HepG2 (cell line): Measurements from ENCODE around the gene TMEM50B. TPM values are rescaled to one million over a fixed set of nuclear protein-coding genes. Genes with fewer than 3 reads are reported as not detected.

ENCODE experiments used
- BRD4 ChIP-seq: sonication (generic); formaldehyde crosslinking; IDR thresholded peaks from 2 replicates; pipeline ENCODE4 v1.4.0; 2020; ENCODE audit warnings: missing genetic modification reagents
- CBX5 ChIP-seq: sonication (generic); formaldehyde crosslinking; IDR thresholded peaks from 2 replicates; pipeline ENCODE4 v1.4.0; 2020; ENCODE audit warnings: missing genetic modification reagents, borderline replicate concordance
- CSRNP2 ChIP-seq: sonication (generic); formaldehyde crosslinking; conservative IDR thresholded peaks from 2 replicates; pipeline ENCODE4 v1.8.0; 2022; ENCODE audit warnings: low read depth, missing genetic modification reagents
- DMAP1 ChIP-seq: IDR thresholded peaks from 2 replicates; pipeline ENCODE4 v1.6.1; 2016
- EEA1 ChIP-seq: sonication (generic); formaldehyde crosslinking; IDR thresholded peaks from 2 replicates; pipeline ENCODE4 v1.5.1; 2020; ENCODE audit warnings: mild to moderate bottlenecking, missing genetic modification reagents, borderline replicate concordance
- FOXC1 ChIP-seq: sonication (generic); formaldehyde crosslinking; IDR thresholded peaks from 2 replicates; pipeline ENCODE4 v1.8.0; 2022; ENCODE audit warnings: mild to moderate bottlenecking, missing genetic modification reagents, borderline replicate concordance
- FOXK1 ChIP-seq: sonication (generic); formaldehyde crosslinking; IDR thresholded peaks from 2 replicates; pipeline ENCODE4 v1.4.0; 2020; ENCODE audit warnings: low read depth, missing genetic modification reagents, borderline replicate concordance
- KAT8 ChIP-seq: IDR thresholded peaks from 2 replicates; pipeline ENCODE4 v1.6.1; 2016; ENCODE audit warnings: missing genetic modification reagents, missing compliant biosample characterization
- NFKB2 ChIP-seq: sonication (generic); formaldehyde crosslinking; IDR thresholded peaks from 2 replicates; pipeline ENCODE4 v1.4.0; 2020; ENCODE audit warnings: missing genetic modification reagents, borderline replicate concordance
- RXRA ChIP-seq: sonication (generic); formaldehyde crosslinking; IDR thresholded peaks from 2 replicates; pipeline ENCODE4 v1.5.1; 2020; ENCODE audit warnings: missing genetic modification reagents
- SYNCRIP ChIP-seq: fragments of 200-400 bp; formaldehyde crosslinking; IDR thresholded peaks from 2 replicates; pipeline ENCODE4 v1.6.1; 2018; ENCODE audit warnings: mild to moderate bottlenecking, low read depth, low read length; ENCODE audit not compliant: insufficient read depth
- TAF1 ChIP-seq: sonication (generic); formaldehyde crosslinking; IDR thresholded peaks from 2 replicates; pipeline ENCODE4 v1.4.0; 2020; ENCODE audit warnings: missing genetic modification reagents
- TEAD3 ChIP-seq: optimal IDR thresholded peaks from 2 replicates; pipeline ENCODE3; 2016; ENCODE audit warnings: borderline replicate concordance
- TGIF2 ChIP-seq: IDR thresholded peaks from 2 replicates; pipeline ENCODE4 v1.6.1; 2016; ENCODE audit warnings: control low read depth, missing compliant biosample characterization
- ZEB1 ChIP-seq: IDR thresholded peaks from 2 replicates; pipeline ENCODE4 v1.6.1; 2012; ENCODE audit warnings: mild to moderate bottlenecking, low read depth, inconsistent platforms; ENCODE audit not compliant: insufficient replicate concordance
- ZFP90 ChIP-seq: sonication (generic); formaldehyde crosslinking; IDR thresholded peaks from 2 replicates; pipeline ENCODE4 v1.8.0; 2022; ENCODE audit warnings: missing genetic modification reagents, mild to moderate bottlenecking, inconsistent platforms, borderline replicate concordance
- ZNF256 ChIP-seq: sonication (generic); formaldehyde crosslinking; conservative IDR thresholded peaks from 2 replicates; pipeline ENCODE4 v1.4.0; 2020; ENCODE audit warnings: missing genetic modification reagents
- ZNF441 ChIP-seq: sonication (generic); formaldehyde crosslinking; IDR thresholded peaks from 2 replicates; pipeline ENCODE4 v1.7.0; 2021; ENCODE audit warnings: missing genetic modification reagents, borderline replicate concordance
- ZNF496 ChIP-seq: sonication (generic); formaldehyde crosslinking; IDR thresholded peaks from 2 replicates; pipeline ENCODE4 v1.8.1; 2023; ENCODE audit warnings: mild to moderate bottlenecking, moderate library complexity, missing genetic modification reagents; ENCODE audit not compliant: insufficient replicate concordance
- ZNF605 ChIP-seq: sonication (generic); formaldehyde crosslinking; IDR thresholded peaks from 2 replicates; pipeline ENCODE4 v1.8.0; 2022; ENCODE audit warnings: mild to moderate bottlenecking, missing genetic modification reagents
- ZNF891 ChIP-seq: sonication (generic); formaldehyde crosslinking; IDR thresholded peaks from 2 replicates; pipeline ENCODE4 v1.5.0; 2020; ENCODE audit warnings: mild to moderate bottlenecking, missing genetic modification reagents
- polyA plus RNA-seq, 8 experiments: library from polyadenylated mRNA; depleted of rRNA in 3 of 8; stranded (reverse) in 7 of 8; unstranded in 1 of 8; fragments of >200 nt; fragmentation: Illumina TruSeq in 4 of 8; extraction: Trizol in 4 of 8; gene quantifications; 2 replicates each; pipeline versions ENCODE4 v1.2.1 to v1.2.3, GENCODE V29; 2011 to 2016; ENCODE audit warnings: low read depth in 4 of 8, missing spikeins in 1 of 8, mixed read lengths in 1 of 8; ENCODE audit not compliant: insufficient read depth in 1 of 8
- total RNA-seq, 5 experiments: library from RNA; depleted of rRNA; stranded (reverse); fragments of >200 nt; fragmentation: Illumina TruSeq; extraction: Trizol; gene quantifications; 2 replicates each; pipeline ENCODE4 v1.2.3, GENCODE V29; 2016; ENCODE audit warnings: low read depth in 1 of 5
- TF ChIP-seq, protein P1 (sequence below): IDR thresholded peaks from 2 replicates; pipeline ENCODE4 v1.6.1; 2016; ENCODE audit warnings: mild to moderate bottlenecking
- TF ChIP-seq, protein P2 (sequence below): sonication (generic); formaldehyde crosslinking; IDR thresholded peaks from 2 replicates; pipeline ENCODE4 v1.5.1; 2020; ENCODE audit warnings: mild to moderate bottlenecking, moderate library complexity, missing genetic modification reagents
- TF ChIP-seq, protein P3 (sequence below): sonication (generic); formaldehyde crosslinking; IDR thresholded peaks from 2 replicates; pipeline ENCODE4 v1.5.0; 2020; ENCODE audit warnings: mild to moderate bottlenecking, missing genetic modification reagents, moderate library complexity

TMEM50B gene
- total and polyA plus RNA-seq, 2 of the 13 experiments (the other 11 are each of a cell fraction or from before 2014, with no cell fraction given), result 29.9 to 46.3 TPM

GRCh38 chr21:33491373-33492102, 11.8 kb upstream of the TMEM50B start, which contains the start of gene DNAJC28 (continued):
- TF ChIP-seq, protein P1, sequence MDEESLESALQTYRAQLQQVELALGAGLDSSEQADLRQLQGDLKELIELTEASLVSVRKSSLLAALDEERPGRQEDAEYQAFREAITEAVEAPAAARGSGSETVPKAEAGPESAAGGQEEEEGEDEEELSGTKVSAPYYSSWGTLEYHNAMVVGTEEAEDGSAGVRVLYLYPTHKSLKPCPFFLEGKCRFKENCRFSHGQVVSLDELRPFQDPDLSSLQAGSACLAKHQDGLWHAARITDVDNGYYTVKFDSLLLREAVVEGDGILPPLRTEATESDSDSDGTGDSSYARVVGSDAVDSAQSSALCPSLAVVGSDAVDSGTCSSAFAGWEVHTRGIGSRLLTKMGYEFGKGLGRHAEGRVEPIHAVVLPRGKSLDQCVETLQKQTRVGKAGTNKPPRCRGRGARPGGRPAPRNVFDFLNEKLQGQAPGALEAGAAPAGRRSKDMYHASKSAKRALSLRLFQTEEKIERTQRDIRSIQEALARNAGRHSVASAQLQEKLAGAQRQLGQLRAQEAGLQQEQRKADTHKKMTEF (CRISPR knock-in tag), result peak; percentile 71
- TF ChIP-seq DMAP1 (CRISPR knock-in tag), result peak; percentile 55
- peak; percentile 89 for TF ChIP-seq ZEB1
- TF ChIP-seq ZFP90 (CRISPR knock-in tag), result peak; percentile 58; the same call in 1 of the 2 replicates
- TF ChIP-seq TGIF2, result no peak
- TF ChIP-seq CSRNP2, result no peak
- TF ChIP-seq BRD4 (CRISPR knock-in tag), result no peak
- no peak for TF ChIP-seq TEAD3
- peak; percentile 69 for TF ChIP-seq TAF1 (CRISPR knock-in tag)
- TF ChIP-seq NFKB2 (CRISPR knock-in tag), result peak; percentile 79; the same call in 1 of the 2 replicates
- TF ChIP-seq RXRA (CRISPR knock-in tag), result peak; percentile 32
- TF ChIP-seq, protein P2, sequence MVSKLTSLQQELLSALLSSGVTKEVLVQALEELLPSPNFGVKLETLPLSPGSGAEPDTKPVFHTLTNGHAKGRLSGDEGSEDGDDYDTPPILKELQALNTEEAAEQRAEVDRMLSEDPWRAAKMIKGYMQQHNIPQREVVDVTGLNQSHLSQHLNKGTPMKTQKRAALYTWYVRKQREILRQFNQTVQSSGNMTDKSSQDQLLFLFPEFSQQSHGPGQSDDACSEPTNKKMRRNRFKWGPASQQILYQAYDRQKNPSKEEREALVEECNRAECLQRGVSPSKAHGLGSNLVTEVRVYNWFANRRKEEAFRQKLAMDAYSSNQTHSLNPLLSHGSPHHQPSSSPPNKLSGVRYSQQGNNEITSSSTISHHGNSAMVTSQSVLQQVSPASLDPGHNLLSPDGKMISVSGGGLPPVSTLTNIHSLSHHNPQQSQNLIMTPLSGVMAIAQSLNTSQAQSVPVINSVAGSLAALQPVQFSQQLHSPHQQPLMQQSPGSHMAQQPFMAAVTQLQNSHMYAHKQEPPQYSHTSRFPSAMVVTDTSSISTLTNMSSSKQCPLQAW (CRISPR knock-in tag), result peak; percentile 85
- TF ChIP-seq KAT8 (CRISPR knock-in tag), result 0 out of 2 replicates have a peak, but pooled peaks have one; percentile 62
- TF ChIP-seq ZNF605 (CRISPR knock-in tag), result peak; percentile 80; the same call in 1 of the 2 replicates
- TF ChIP-seq EEA1 (CRISPR knock-in tag), result peak; percentile 79; the same call in 1 of the 2 replicates
- peak; percentile 55; the same call in 1 of the 2 replicates for TF ChIP-seq CBX5 (CRISPR knock-in tag)
- peak; percentile 68; the same call in 1 of the 2 replicates for TF ChIP-seq ZNF891
- no peak for TF ChIP-seq ZNF496 (CRISPR knock-in tag)
- no peak for TF ChIP-seq ZNF256 (CRISPR knock-in tag)
- TF ChIP-seq ZNF441 (CRISPR knock-in tag), result peak; percentile 64; the same call in 1 of the 2 replicates
- TF ChIP-seq, protein P3, sequence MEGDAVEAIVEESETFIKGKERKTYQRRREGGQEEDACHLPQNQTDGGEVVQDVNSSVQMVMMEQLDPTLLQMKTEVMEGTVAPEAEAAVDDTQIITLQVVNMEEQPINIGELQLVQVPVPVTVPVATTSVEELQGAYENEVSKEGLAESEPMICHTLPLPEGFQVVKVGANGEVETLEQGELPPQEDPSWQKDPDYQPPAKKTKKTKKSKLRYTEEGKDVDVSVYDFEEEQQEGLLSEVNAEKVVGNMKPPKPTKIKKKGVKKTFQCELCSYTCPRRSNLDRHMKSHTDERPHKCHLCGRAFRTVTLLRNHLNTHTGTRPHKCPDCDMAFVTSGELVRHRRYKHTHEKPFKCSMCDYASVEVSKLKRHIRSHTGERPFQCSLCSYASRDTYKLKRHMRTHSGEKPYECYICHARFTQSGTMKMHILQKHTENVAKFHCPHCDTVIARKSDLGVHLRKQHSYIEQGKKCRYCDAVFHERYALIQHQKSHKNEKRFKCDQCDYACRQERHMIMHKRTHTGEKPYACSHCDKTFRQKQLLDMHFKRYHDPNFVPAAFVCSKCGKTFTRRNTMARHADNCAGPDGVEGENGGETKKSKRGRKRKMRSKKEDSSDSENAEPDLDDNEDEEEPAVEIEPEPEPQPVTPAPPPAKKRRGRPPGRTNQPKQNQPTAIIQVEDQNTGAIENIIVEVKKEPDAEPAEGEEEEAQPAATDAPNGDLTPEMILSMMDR (CRISPR knock-in tag), result no peak
- 0 out of 2 replicates have a peak, but pooled peaks have one; percentile 55 for TF ChIP-seq FOXC1 (CRISPR knock-in tag)
- no peak for TF ChIP-seq SYNCRIP
- TF ChIP-seq FOXK1 (CRISPR knock-in tag), result no peak
